ENCODE measurements around the gene OSGEP. TPM values are rescaled to one million over a fixed set of nuclear protein-coding genes. Genes with fewer than 3 reads are reported as not detected.
A peak's percentile ranks its signal among the peaks of the same experiment; 100 is the strongest.

Gene OSGEP
- total and polyA plus RNA-seq, 2 donors (not counting 1 experiment from before 2014, with no cell fraction given), result 18.1 to 34.0 TPM

DNA sequence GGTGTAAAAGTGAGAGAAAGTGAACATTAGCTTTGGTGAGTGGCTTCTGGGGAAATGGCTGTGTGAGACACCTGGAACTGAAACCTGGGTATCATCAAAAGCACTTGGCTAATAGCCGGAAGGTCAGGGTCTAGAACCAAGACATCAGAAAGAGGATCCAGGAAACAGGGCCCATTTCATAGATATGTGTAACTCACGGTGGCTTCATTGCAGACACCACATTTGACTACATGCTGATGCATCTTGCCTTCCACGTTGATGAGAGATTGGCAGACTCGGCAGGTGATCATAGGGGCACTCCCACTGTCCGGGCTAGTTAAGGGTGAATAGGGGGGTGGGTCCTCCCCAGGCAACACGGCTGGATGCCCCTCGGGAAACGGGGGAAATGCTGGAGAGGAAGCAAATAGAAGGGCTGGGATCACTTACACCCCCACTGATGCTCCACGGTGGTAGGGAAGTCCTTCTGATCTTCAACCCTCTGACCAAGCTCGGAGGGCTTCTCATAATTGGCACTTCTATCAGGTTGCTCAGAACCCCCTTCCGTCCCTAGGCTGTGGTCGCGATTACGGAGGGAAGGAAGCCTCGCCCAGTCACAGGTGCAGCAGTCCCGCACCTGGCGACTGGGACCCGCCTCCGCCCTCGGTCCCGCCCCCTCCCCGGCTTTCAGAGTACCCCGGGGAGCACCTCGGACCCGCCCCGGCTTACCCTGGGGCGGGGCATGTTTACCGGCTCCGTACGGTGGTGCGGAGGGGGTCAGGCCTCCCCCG, 6.0 kb upstream of the OSGEP start:
- H3K9ac ChIP-seq (ENCODE audit: insufficient read depth, low read length), result peak overlapping the region; percentile 91
- H3K36me3 ChIP-seq (ENCODE audit: control insufficient read depth, insufficient read depth, low read length), result peaks cover 17% of the 10 kb centered on the region
- no peaks in the 10 kb centered on the region for H3K27me3 ChIP-seq (ENCODE audit: control insufficient read depth, insufficient read depth, low read length)
- peaks cover 40% of the 10 kb centered on the region for H3K79me2 ChIP-seq (ENCODE audit: control insufficient read depth, insufficient read depth, low read length)
- no peaks in the 10 kb centered on the region for H4K20me1 ChIP-seq (ENCODE audit: control insufficient read depth, extremely low read depth, insufficient read depth, low read length)
- H3K9me3 ChIP-seq (ENCODE audit: control insufficient read depth, insufficient read depth, low read depth, low read length), result no peaks in the 10 kb centered on the region
- peaks cover 7% of the 10 kb centered on the region for H3K4me1 ChIP-seq (ENCODE audit: control insufficient read depth, extremely low read depth, insufficient read depth, low read length)
- TF ChIP-seq EZH2 (IDR thresholded peaks at IDR 0.05; ENCODE audit: low read length, missing control alignments), result no peak
- TF ChIP-seq, protein P1, sequence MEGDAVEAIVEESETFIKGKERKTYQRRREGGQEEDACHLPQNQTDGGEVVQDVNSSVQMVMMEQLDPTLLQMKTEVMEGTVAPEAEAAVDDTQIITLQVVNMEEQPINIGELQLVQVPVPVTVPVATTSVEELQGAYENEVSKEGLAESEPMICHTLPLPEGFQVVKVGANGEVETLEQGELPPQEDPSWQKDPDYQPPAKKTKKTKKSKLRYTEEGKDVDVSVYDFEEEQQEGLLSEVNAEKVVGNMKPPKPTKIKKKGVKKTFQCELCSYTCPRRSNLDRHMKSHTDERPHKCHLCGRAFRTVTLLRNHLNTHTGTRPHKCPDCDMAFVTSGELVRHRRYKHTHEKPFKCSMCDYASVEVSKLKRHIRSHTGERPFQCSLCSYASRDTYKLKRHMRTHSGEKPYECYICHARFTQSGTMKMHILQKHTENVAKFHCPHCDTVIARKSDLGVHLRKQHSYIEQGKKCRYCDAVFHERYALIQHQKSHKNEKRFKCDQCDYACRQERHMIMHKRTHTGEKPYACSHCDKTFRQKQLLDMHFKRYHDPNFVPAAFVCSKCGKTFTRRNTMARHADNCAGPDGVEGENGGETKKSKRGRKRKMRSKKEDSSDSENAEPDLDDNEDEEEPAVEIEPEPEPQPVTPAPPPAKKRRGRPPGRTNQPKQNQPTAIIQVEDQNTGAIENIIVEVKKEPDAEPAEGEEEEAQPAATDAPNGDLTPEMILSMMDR (conservative IDR thresholded peaks at IDR 0.05 in 1 of 2, IDR thresholded peaks at IDR 0.05 in 1 of 2; ENCODE audit: low read depth in 1 of 2, low read length in 2 of 2), result no peak
- H3K4me3 ChIP-seq (replicated peaks in 1 of 4; ENCODE audit: control extremely low read depth in 1 of 4, insufficient read depth in 1 of 4, low read depth in 3 of 4, low read length in 4 of 4), result peak overlapping the region; percentile 72 to 97 (median 84)
- peak overlapping the region; percentile 96 for H3K4me2 ChIP-seq (ENCODE audit: extremely low read depth, insufficient read depth, low read length)
- H2AFZ ChIP-seq (ENCODE audit: low read length), result no peak overlapping the region
- DNase-seq (ENCODE audit: low read depth in 2 of 2), result no peak
- peak overlapping the region; percentile 82 for H3K27ac ChIP-seq (ENCODE audit: insufficient read depth, low read length)

DNA sequence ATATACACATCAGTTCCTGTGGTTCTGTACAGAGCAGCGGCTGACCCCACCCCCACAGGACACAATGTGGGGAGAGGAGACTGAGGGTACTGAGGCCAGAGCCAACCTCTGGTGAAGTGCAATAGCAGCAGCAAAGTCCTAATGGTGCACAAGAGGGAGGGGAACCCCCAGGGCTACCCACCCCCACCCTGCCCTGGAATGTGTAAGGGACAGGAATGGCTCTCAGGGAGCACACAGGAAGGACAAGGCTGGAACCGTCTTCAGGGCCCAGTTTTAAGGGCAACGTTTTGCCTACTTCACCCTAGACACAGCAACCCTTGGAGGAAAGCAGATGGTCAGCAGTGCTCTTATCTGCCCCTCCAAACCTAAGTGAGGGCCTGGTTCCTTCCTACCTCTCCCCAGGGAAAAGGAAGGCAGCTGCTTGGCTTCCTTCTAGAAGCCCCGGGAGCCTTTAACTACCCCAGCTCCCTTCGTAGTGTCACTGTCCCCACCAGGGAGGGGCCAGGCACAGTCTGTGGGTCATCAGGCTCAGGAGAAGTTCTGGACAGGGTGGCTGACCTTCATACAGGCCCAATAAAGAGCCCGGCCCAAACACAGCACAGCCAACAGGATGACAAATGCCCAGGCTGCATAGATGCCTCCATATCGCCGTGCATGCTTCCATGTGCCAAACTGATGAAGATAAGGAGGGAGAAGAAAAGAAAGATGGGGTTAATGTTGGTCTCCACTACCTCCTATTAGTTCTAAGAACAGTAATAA, 3.6 kb upstream of the OSGEP start:
- H3K9ac ChIP-seq (ENCODE audit: insufficient read depth, low read length), result no peak overlapping the region
- no peak overlapping the region for H2AFZ ChIP-seq (ENCODE audit: low read length)
- no peak for DNase-seq (ENCODE audit: low read depth in 2 of 2)
- H3K4me2 ChIP-seq (ENCODE audit: extremely low read depth, insufficient read depth, low read length), result no peak overlapping the region
- peaks cover 7% of the 10 kb centered on the region for H3K4me1 ChIP-seq (ENCODE audit: control insufficient read depth, extremely low read depth, insufficient read depth, low read length)
- peaks cover 17% of the 10 kb centered on the region for H3K36me3 ChIP-seq (ENCODE audit: control insufficient read depth, insufficient read depth, low read length)
- no peaks in the 10 kb centered on the region for H4K20me1 ChIP-seq (ENCODE audit: control insufficient read depth, extremely low read depth, insufficient read depth, low read length)
- no peaks in the 10 kb centered on the region for H3K9me3 ChIP-seq (ENCODE audit: control insufficient read depth, insufficient read depth, low read depth, low read length)
- peaks cover 51% of the 10 kb centered on the region for H3K79me2 ChIP-seq (ENCODE audit: control insufficient read depth, insufficient read depth, low read length)
- TF ChIP-seq, protein P1 (conservative IDR thresholded peaks at IDR 0.05 in 1 of 2, IDR thresholded peaks at IDR 0.05 in 1 of 2; ENCODE audit: low read depth in 1 of 2, low read length in 2 of 2), result no peak
- TF ChIP-seq EZH2 (IDR thresholded peaks at IDR 0.05; ENCODE audit: low read length, missing control alignments), result no peak
- no peak overlapping the region for H3K4me3 ChIP-seq (replicated peaks in 1 of 4; ENCODE audit: control extremely low read depth in 1 of 4, insufficient read depth in 1 of 4, low read depth in 3 of 4, low read length in 4 of 4)
- no peak overlapping the region for H3K27ac ChIP-seq (ENCODE audit: insufficient read depth, low read length)
- H3K27me3 ChIP-seq (ENCODE audit: control insufficient read depth, insufficient read depth, low read length), result no peaks in the 10 kb centered on the region

DNA sequence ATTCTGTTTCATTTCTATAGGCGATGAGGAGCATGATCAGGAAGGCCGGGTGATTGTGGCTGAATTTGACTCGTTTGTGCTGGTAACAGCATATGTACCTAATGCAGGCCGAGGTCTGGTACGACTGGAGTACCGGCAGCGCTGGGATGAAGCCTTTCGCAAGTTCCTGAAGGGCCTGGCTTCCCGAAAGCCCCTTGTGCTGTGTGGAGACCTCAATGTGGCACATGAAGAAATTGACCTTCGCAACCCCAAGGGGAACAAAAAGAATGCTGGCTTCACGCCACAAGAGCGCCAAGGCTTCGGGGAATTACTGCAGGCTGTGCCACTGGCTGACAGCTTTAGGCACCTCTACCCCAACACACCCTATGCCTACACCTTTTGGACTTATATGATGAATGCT, 2.4 kb upstream of the OSGEP start:
- Histone ChIP-seq H3K9ac (ENCODE audit: insufficient read depth, low read length) (no peak overlapping the region), H3K27me3 (ENCODE audit: control insufficient read depth, insufficient read depth, low read length) (no peaks in the 10 kb centered on the region), H3K36me3 (ENCODE audit: control insufficient read depth, insufficient read depth, low read length) (peaks cover 17% of the 10 kb centered on the region), H3K79me2 (ENCODE audit: control insufficient read depth, insufficient read depth, low read length) (peaks cover 54% of the 10 kb centered on the region), H2AFZ (ENCODE audit: low read length) (no peak overlapping the region), H3K27ac (ENCODE audit: insufficient read depth, low read length) (peak overlapping the region; percentile 99), H3K4me2 (ENCODE audit: extremely low read depth, insufficient read depth, low read length) (peak overlapping the region; percentile 97), H3K4me1 (ENCODE audit: control insufficient read depth, extremely low read depth, insufficient read depth, low read length) (peaks cover 7% of the 10 kb centered on the region), H3K4me3 (replicated peaks in 1 of 4; ENCODE audit: control extremely low read depth in 1 of 4, insufficient read depth in 1 of 4, low read depth in 3 of 4, low read length in 4 of 4) (peak overlapping the region in 1 of 4 experiments; percentile 88), H4K20me1 (ENCODE audit: control insufficient read depth, extremely low read depth, insufficient read depth, low read length) (no peaks in the 10 kb centered on the region), H3K9me3 (ENCODE audit: control insufficient read depth, insufficient read depth, low read depth, low read length) (no peaks in the 10 kb centered on the region)
- TF ChIP-seq, protein P1 (conservative IDR thresholded peaks at IDR 0.05 in 1 of 2, IDR thresholded peaks at IDR 0.05 in 1 of 2; ENCODE audit: low read depth in 1 of 2, low read length in 2 of 2), result no peak
- no peak for TF ChIP-seq EZH2 (IDR thresholded peaks at IDR 0.05; ENCODE audit: low read length, missing control alignments)
- no peak for DNase-seq (ENCODE audit: low read depth in 2 of 2)
